Keratinocyte (primary cell): ENCODE measurements around the gene PTGES. TPM values are rescaled to one million over a fixed set of nuclear protein-coding genes. Genes with fewer than 3 reads are reported as not detected.

ENCODE experiments used
- DNase-seq: peaks from one replicate; pipeline ENCODE4 v3.0.0-alpha.2; 2011; ENCODE audit warnings: low read depth, missing footprints, low spot score
- FAIRE-seq: peaks from 2 replicates; lab custom pipeline; 2011; peaks lifted over from hg19 to GRCh38; lab: Jason Lieb, UNC
- H2AFZ ChIP-seq: 2 replicates; pipeline ENCODE4 v1.6.0; 2012; ENCODE audit warnings: low read length, control low read depth, inconsistent platforms; ENCODE audit not compliant: control insufficient read depth
- H3K27ac ChIP-seq: 2 replicates; pipeline ENCODE4 v1.5.1; 2011; ENCODE audit warnings: low read length; ENCODE audit not compliant: control insufficient read depth, insufficient read depth
- H3K27me3 ChIP-seq: 3 replicates; pipeline ENCODE4 v1.6.0; 2011; ENCODE audit warnings: low read length; ENCODE audit not compliant: control insufficient read depth, insufficient read depth; ENCODE audit errors: extremely low read depth
- H3K36me3 ChIP-seq, 2 experiments: 2 replicates in 1 of 2; 3 replicates in 1 of 2; pipeline ENCODE4 v1.5.1; 2011; ENCODE audit warnings: low read length in 2 of 2, mild to moderate bottlenecking in 1 of 2; ENCODE audit not compliant: control insufficient read depth in 2 of 2, insufficient read depth in 2 of 2; ENCODE audit errors: extremely low read depth in 1 of 2
- H3K4me1 ChIP-seq: 3 replicates; pipeline ENCODE4 v1.5.1; 2011; ENCODE audit warnings: low read length; ENCODE audit not compliant: control insufficient read depth, insufficient read depth; ENCODE audit errors: extremely low read depth
- H3K4me2 ChIP-seq: 3 replicates; pipeline ENCODE4 v1.6.0; 2011; ENCODE audit warnings: low read depth, low read length; ENCODE audit not compliant: control insufficient read depth, insufficient read depth; ENCODE audit errors: extremely low read depth
- H3K4me3 ChIP-seq, 3 experiments: fragments of 200-600 bp in 1 of 3; sonication (generic) in 1 of 3; 2 replicates in 2 of 3; 3 replicates in 1 of 3; pipeline ENCODE4 v1.5.1; 2011 to 2016; ENCODE audit warnings: low read length in 3 of 3, mild to moderate bottlenecking in 3 of 3, control low read depth in 2 of 3, inconsistent platforms in 1 of 3, low read depth in 1 of 3, mixed read lengths in 1 of 3, mixed run types in 1 of 3, moderate library complexity in 1 of 3; ENCODE audit not compliant: control insufficient read depth in 2 of 3, insufficient read depth in 2 of 3; ENCODE audit errors: extremely low read depth in 1 of 3
- H3K79me2 ChIP-seq: 2 replicates; pipeline ENCODE4 v1.6.0; 2012; ENCODE audit warnings: low read length; ENCODE audit not compliant: control insufficient read depth, insufficient read depth
- H3K9ac ChIP-seq: 3 replicates; pipeline ENCODE4 v1.6.0; 2011; ENCODE audit warnings: low read length; ENCODE audit not compliant: control insufficient read depth, insufficient read depth; ENCODE audit errors: extremely low read depth
- H3K9me1 ChIP-seq: 3 replicates; pipeline ENCODE4 v1.6.0; 2011; ENCODE audit warnings: low read length; ENCODE audit not compliant: control insufficient read depth, insufficient read depth; ENCODE audit errors: extremely low read depth
- H3K9me3 ChIP-seq: 2 replicates; pipeline ENCODE4 v1.5.1; 2012; ENCODE audit warnings: low read depth, low read length; ENCODE audit not compliant: control insufficient read depth
- H4K20me1 ChIP-seq: 3 replicates; pipeline ENCODE4 v1.6.0; 2011; ENCODE audit warnings: low read length; ENCODE audit not compliant: control insufficient read depth, insufficient read depth; ENCODE audit errors: extremely low read depth
- CTCF ChIP-seq, 3 experiments: IDR thresholded peaks in 1 of 3; conservative IDR thresholded peaks in 1 of 3; optimal IDR thresholded peaks in 1 of 3; 2 replicates in 2 of 3; 3 replicates in 1 of 3; pipeline versions ENCODE3 to v1.5.1; 2011; ENCODE audit warnings: low read length in 3 of 3, mild to moderate bottlenecking in 3 of 3, moderate library complexity in 2 of 3, control low read depth in 1 of 3, inconsistent platforms in 1 of 3; ENCODE audit not compliant: insufficient read depth in 2 of 3; ENCODE audit errors: extremely low read depth in 1 of 3
- EZH2 ChIP-seq: IDR thresholded peaks from one replicate; pipeline ENCODE4 v1.6.1; 2012; ENCODE audit warnings: inconsistent platforms, mild to moderate bottlenecking, low read length, moderate library complexity
- dilution Hi-C: fragments of 300-500 bp; cut with MboI; formaldehyde crosslinking; loops from one replicate; pipeline ENCODE4 v1.7.0; 2020; ENCODE audit warnings: low sequenced_read_pairs; ENCODE audit not compliant: extremely low pct_ligation_motif_present
- polyA plus RNA-seq, 5 experiments: library from polyadenylated mRNA; depleted of rRNA in 3 of 5; stranded (reverse) in 3 of 5; stranded (forward) in 1 of 5; unstranded in 1 of 5; fragments of >200 nt; gene quantifications; 1 replicate in 1 of 5; 2 replicates in 3 of 5; 3 replicates in 1 of 5; pipeline versions ENCODE4 v1.2.1 to v1.2.3, GENCODE V29; 2011 to 2012; ENCODE audit warnings: missing spikeins in 2 of 5, low read depth in 1 of 5, low replicate concordance in 1 of 5

Gene PTGES
- polyA plus RNA-seq, 1 donor (not counting 4 experiments of a cell fraction or from before 2014, with no cell fraction given), result 19.7 TPM

DNA sequence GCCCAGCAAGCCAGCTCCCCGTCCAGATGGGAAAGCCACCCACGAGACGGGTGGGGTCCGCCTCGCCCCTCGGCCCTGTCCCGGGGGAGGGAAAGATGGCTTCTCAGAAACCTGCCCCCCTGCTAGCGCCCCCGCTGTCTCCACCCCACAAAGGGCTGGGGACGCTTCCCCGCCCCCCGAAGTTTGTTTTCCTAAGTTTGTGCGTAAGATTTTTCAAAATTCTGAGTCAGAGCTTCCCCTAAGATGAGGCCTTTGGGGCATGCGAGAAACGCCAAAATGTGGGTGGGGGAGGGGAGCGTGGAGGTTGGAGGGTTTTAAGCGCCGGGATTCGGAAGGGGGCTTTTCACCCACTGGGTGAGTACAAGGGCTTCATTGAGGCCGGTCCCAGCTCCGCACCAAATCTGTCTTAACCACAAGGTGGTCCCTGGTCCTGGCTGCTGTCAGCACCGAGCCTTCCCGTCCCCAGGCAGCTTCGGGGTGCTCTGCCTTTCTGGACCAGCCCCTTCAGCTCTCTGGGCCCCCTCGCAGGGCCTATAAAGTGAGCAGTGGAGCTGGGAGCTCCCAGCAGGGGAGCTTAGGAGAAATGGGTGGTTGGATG, 55.1 kb downstream of the PTGES start:
- Histone ChIP-seq H3K4me3 (peak overlapping the region; percentile 25 to 43 (median 40)), H3K27me3 (peaks cover 50% of the 10 kb centered on the region), H3K4me1 (peaks cover 5% of the 10 kb centered on the region), H3K9me1 (no peaks in the 10 kb centered on the region), H2AFZ (no peak overlapping the region), H3K9ac (peak overlapping the region; percentile 60), H3K27ac (no peak overlapping the region), H3K79me2 (no peaks in the 10 kb centered on the region), H3K9me3 (no peaks in the 10 kb centered on the region), H4K20me1 (no peaks in the 10 kb centered on the region), H3K36me3 (no peaks in the 10 kb centered on the region), H3K4me2 (peak overlapping the region; percentile 70)
- FAIRE-seq (no peak), DNase-seq (no peak)
- TF ChIP-seq CTCF (optimal IDR thresholded peaks at IDR 0.05 in 1 of 3, IDR thresholded peaks at IDR 0.05 in 1 of 3, conservative IDR thresholded peaks at IDR 0.05 in 1 of 3; ENCODE audit: extremely low read depth in 1 of 3, insufficient read depth in 2 of 3, low read length in 3 of 3) (no peak), EZH2 (no peak)
- dilution Hi-C loops, result no loop called here

GRCh38 chr9:129696944-129697655, 55.7 kb downstream of the PTGES start:
- H3K9me3 ChIP-seq, result no peaks in the 10 kb centered on the region
- H3K27me3 ChIP-seq, result peaks cover 49% of the 10 kb centered on the region
- H3K4me3 ChIP-seq, result peak overlapping the region; percentile 25 to 56 (median 40)
- H3K36me3 ChIP-seq, result no peaks in the 10 kb centered on the region
- peak overlapping the region; percentile 70 for H3K4me2 ChIP-seq
- no peaks in the 10 kb centered on the region for H4K20me1 ChIP-seq
- H3K9ac ChIP-seq, result peak overlapping the region; percentile 60
- no peaks in the 10 kb centered on the region for H3K79me2 ChIP-seq
- no peak overlapping the region for H3K27ac ChIP-seq
- TF ChIP-seq EZH2 (no peak), CTCF (optimal IDR thresholded peaks at IDR 0.05 in 1 of 3, IDR thresholded peaks at IDR 0.05 in 1 of 3, conservative IDR thresholded peaks at IDR 0.05 in 1 of 3; ENCODE audit: extremely low read depth in 1 of 3, insufficient read depth in 2 of 3, low read length in 3 of 3) (no peak)
- FAIRE-seq (no peak), DNase-seq (no peak)
- H2AFZ ChIP-seq, result peak overlapping the region; percentile 43
- dilution Hi-C loops, result no loop called here
- H3K4me1 ChIP-seq, result no peaks in the 10 kb centered on the region
- H3K9me1 ChIP-seq, result no peaks in the 10 kb centered on the region
